Activated gamma-delta T cell (primary cell): ENCODE data around the gene COPS8.

Experiments
- DNase-seq: peaks from one replicate; lab custom pipeline; 2025; lab: John Stamatoyannopoulos, UW

The COPS8 gene

GRCh38 chr2:237064203-237065070, 21.3 kb upstream of the COPS8 start:
- no peak for DNase-seq

- no peak for DNase-seq
Measured at GRCh38 chr2:237065071-237065377, 20.7 kb upstream of the COPS8 start.

DNA sequence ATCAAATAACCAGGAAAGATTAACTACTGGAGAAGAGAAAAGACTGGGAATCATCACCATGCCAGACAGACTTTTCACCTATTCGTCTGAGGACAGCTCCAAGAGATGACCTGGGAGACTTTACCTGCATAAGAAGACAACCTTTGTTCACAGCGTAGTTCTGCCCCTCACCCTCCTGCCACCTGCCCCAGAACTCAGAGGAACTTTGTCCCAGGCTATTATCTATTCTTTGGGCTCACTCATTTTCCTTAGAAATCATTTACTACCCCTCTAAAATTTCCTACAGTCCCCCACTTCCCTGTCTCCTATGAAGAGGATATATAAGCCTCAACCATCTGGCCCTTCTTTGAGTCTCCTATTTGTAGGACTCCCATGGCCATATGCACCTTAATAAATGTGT, 19.3 kb upstream of the COPS8 start:
- no peak for DNase-seq

GRCh38 chr2:237068005-237068576, 17.6 kb upstream of the COPS8 start:
- DNase-seq: no peak

DNA sequence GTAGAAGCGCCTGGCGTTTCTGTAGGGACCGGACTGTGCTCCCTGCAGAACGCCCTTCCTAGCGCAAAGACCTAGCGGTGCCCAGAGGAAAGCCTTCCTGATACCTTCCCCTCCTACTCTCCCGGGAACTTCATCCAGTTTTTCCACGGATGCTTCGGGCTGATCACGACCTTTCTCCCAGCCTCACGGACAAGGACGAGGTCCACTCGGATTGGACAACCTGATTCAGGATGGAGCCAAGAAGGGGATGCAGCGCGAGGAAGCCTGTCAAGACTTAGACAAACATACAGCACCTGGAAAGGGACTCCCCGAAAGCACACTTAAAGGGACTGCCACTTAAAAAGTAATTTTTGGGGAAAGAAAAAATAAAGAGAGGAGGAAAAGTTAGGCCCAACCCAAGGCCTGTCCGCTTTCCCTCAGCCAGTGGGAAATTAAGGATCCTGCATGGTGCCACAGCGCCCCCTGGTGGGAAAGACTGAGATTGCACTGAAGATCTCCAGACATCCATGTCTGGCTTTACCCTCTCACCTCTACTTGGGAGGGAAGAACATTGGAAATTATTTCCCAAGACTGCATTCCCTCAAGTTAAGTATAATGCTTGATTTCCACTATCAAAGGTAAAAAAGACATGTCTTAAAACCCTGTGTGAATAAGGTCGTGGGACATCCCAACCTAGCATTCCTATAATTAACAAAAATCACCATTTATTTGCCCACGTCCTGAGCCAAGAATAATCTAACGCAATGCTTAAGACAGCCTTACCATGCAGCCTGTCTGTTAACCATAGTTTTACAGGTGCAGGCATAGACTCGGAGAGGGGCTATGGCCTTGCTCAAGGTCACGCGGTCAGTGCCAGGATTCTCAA, 13.4 kb upstream of the COPS8 start:
- DNase-seq: no peak

DNA sequence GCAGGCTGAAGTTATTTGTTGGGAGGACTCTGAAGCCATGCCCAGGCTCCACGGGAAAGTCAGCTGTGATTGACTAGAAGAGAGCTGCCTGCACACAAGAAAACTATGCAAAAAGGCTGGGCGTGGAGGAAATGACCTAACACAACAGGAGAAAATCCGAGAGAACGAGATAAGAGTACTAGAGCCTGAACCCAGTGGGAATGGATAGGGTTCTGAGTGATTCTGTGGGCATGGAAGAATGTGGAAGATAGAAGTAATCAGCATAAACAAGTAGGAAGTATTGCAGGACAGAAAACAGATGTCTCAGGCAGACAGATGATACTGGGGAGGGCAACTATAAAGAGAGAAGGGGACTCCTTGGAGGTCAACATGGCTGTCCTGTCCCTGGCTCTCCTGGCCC, 12.1 kb upstream of the COPS8 start:
- DNase-seq: no peak

DNA sequence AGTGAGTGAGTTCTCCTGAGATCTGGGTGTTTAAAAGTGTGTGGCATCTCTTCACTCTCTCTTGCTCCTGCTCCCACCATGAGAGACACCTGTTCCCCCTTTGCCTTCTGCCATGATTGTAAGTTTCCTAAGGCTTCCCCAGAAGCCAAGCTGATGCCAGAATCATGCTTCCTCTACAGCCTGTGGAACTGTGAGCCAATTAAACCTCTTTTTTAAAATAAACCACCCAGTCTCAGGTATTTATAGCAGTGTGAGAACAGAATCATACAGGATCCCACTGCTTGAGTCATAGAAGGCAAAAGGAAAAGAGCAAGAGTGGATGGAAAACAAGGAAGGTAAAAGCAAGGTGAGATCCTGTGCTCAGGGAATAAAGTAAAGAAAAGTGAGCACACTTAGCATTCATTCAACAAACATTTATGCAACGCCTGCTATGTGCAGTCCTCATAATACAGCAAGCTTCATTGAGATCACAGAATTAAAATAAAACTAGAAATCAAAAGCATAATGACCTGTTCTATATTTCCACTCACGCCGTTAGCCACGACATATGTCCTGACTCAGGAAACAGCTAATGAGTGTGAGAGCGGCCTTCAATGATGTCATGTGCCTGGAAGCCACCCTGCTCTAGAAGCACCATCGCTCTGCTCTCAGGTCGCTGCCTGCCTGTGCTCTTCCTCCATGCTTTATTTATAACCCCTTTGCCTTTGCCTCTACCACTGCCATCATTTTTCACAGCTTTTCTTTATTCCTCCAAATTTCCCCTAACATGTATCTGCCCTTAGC, 11.3 kb upstream of the COPS8 start:
- no peak for DNase-seq

DNA sequence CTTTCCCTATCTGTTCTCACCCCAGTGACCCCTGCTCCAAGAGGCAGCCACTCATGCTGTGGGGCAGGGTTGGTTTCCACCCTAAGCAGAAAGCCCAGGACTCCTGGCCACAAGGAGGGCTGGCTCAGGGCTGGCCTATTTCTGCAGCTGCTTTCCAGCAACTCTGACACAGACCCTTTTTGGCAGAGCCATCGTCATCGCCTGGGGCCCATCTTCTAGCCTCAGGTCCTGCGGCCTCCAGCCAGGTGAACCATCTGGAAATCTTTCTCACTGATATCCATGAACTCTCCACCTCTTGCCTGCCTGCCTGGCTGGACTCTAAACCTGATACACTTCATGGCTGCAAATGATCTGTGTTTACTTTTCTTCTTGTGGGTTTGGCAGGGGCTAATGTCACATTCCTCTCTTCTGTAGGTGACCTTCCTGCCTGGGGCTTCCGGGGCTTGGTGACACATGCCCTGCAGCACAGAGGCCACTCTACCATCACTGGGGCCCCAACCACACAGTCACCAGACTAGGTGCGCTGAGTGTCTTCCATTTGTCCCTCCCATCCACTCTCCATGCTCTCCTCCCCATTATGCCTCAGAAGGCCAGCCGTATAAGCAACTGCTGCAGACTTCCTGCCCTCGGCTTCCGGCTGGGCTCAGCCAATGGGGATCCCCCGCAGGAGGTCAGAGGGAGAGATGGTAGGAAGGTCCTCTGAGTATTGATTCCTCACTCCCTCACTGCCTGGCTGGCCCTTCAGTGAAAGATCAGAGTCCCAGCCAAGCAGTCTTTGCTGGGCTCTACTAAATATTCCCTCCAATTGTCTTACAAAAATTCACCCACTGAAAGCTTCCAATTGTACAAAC, 9.7 kb upstream of the COPS8 start:
- no peak for DNase-seq

- no peak for DNase-seq
Measured at GRCh38 chr2:237081596-237081995, 4.1 kb upstream of the COPS8 start.

DNA sequence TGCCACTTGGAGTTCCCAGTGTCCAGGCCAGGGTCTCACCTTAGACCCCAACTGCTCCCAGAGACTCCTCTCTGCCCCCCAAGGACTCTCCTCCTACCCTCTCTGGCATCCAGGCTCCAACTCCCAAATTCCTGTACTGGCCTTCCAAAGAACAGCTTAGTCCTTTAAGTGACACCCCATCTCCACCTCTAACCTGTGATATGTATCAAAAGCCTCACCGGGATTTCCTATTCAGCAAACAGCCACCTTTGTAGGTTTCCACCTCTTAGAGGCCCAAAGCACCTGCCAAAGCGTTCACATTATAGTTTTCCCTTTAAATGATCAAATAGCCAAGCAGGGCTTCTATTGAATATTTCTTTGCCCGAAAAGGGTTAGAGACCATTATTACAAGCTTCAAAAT, 2.7 kb upstream of the COPS8 start:
- DNase-seq: no peak

DNA sequence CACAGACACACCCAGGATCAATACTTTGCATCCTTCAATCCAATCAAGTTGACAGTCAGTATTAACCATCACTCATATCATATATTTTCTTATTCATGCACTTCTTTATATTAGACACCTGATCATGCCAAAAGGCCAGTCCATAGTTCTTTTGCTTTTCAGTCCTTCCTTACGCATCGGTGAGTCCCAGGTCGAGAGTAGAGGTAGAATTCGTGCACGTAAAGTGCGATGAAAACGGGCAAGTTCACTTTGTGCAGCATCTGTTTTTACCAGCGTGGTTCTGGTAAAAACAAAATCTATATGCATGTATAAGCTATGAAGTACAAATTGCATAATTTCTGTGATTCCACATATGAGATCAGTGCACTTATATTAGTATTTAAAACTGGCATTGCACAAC, 1.2 kb upstream of the COPS8 start:
- no peak for DNase-seq

DNA sequence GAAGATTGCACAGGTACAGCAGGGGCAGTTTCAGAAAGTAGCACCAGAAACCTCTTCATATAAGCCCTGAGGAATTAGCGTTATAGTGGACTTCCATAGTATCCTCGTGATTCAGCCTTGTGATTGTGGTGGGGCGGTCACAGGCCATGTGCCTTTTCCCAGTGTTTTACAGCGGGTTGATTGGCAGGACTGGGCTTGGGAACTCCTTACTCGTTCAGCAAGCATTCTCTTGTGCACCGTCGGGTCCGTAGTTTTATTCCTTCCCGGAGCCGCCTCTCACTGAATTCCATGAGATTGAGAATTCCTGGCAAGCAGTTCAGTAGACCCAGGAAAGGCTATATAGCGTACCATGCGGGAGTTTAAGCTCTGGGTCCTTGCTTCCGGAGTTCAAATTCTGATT, 5.2 kb downstream of the COPS8 start:
- DNase-seq: no peak

GRCh38 chr2:237091779-237092436, 6.2 kb downstream of the COPS8 start:
- DNase-seq: no peak

DNA sequence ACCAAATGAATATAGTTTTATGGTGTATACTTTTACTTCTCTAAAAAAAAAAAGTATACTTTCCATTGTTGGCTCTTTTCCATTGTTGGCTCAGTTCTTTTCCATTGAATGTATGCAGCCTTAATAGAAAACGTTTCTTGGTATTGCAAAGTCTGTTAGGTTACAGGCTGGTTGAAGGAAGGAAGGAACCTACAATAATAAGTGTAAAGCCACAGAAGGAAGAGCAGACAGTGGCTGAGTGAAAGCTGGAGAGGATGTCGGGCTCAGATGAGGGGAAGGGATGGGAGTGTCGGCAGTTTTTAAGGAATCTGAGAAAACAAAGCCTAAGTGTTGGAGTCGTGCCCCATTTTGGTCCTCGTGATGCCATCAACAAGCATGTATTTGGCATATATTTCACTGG, 6.8 kb downstream of the COPS8 start:
- DNase-seq: no peak

GRCh38 chr2:237092920-237093781, 7.5 kb downstream of the COPS8 start:
- DNase-seq: no peak

DNA sequence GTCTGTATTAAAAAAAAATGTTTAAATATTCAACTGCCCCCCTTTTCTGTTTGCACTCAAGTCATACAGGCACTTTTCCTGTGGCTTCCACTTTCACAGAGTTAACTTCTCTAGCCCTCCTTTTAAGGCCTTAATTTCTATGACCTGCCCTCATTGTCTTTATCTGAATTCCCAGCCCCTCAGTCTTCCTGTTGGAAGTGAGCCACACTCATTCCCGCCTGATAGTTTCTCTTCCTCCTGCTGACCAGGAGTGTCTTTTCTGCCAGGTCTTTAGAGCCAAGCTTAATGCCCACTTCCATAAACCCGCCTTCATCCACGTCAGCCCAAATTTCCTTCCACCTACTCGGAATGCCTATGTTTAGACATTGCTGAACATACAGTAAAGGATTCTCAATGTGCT, 10.5 kb downstream of the COPS8 start:
- no peak for DNase-seq

- DNase-seq: no peak
Measured at GRCh38 chr2:237096911-237097310, 11.2 kb downstream of the COPS8 start.

GRCh38 chr2:237097326-237097910, 11.7 kb downstream of the COPS8 start:
- no peak for DNase-seq
